GM06990 (cell line): Measurements from ENCODE around the gene ACOT2.

ENCODE experiments used
- DNase-seq: peaks from one replicate; pipeline ENCODE4 v3.0.0-alpha.2; 2011; ENCODE audit not compliant: insufficient read length; ENCODE audit errors: extremely low read depth
- H3K27me3 ChIP-seq: replicated peaks from 2 replicates; pipeline ENCODE4 v1.6.0; 2011; ENCODE audit warnings: low read length; ENCODE audit not compliant: control insufficient read depth, insufficient read depth
- H3K36me3 ChIP-seq: 2 replicates; pipeline ENCODE4 v1.5.1; 2011; ENCODE audit warnings: low read length; ENCODE audit not compliant: control insufficient read depth, insufficient read depth
- H3K4me3 ChIP-seq: replicated peaks from 2 replicates; pipeline ENCODE4 v1.5.1; 2011; ENCODE audit warnings: low read depth, mild to moderate bottlenecking, control low read depth, low read length
- CTCF ChIP-seq: IDR thresholded peaks from 2 replicates; pipeline ENCODE4 v1.5.1; 2011; ENCODE audit warnings: low read length, control low read depth, mild to moderate bottlenecking, inconsistent platforms; ENCODE audit not compliant: insufficient read depth, poor library complexity, severe bottlenecking

The ACOT2 gene

GRCh38 chr14:73602994-73603393, 34.0 kb downstream of the ACOT2 start:
- TF ChIP-seq CTCF: no peak
- no peaks in the 10 kb centered on the region for H3K27me3 ChIP-seq
- no peak for DNase-seq
- no peaks in the 10 kb centered on the region for H3K36me3 ChIP-seq
- no peak overlapping the region for H3K4me3 ChIP-seq

GRCh38 chr14:73606271-73606670, 37.3 kb downstream of the ACOT2 start:
- Histone ChIP-seq H3K27me3 (no peaks in the 10 kb centered on the region), H3K36me3 (no peaks in the 10 kb centered on the region), H3K4me3 (no peak overlapping the region)
- DNase-seq: no peak
- TF ChIP-seq CTCF: no peak

GRCh38 chr14:73607241-73607640, 38.2 kb downstream of the ACOT2 start:
- no peak for DNase-seq
- no peak for TF ChIP-seq CTCF
- no peak overlapping the region for H3K4me3 ChIP-seq
- no peaks in the 10 kb centered on the region for H3K27me3 ChIP-seq
- H3K36me3 ChIP-seq: no peaks in the 10 kb centered on the region

GRCh38 chr14:73610687-73611086, 41.7 kb downstream of the ACOT2 start:
- no peak for DNase-seq
- no peaks in the 10 kb centered on the region for H3K27me3 ChIP-seq
- H3K4me3 ChIP-seq: no peak overlapping the region
- TF ChIP-seq CTCF: no peak
- H3K36me3 ChIP-seq: no peaks in the 10 kb centered on the region

- no peak for TF ChIP-seq CTCF
- Histone ChIP-seq H3K27me3 (no peaks in the 10 kb centered on the region), H3K36me3 (no peaks in the 10 kb centered on the region), H3K4me3 (peak within 1 kb of the TSS; percentile 70)
- DNase-seq: peak; percentile 70
Observed at GRCh38 chr14:73612339-73613045, 43.5 kb downstream of the ACOT2 start, which contains the start of gene ACOT6. TSS of gene ACOT6 (plus strand) at chr14:73612517. CDS start at chr14:73612572, 55 bp downstream.

- H3K4me3 ChIP-seq: peak overlapping the region; percentile 70
- no peak for DNase-seq
- no peak for TF ChIP-seq CTCF
- H3K27me3 ChIP-seq: no peaks in the 10 kb centered on the region
- H3K36me3 ChIP-seq: no peaks in the 10 kb centered on the region
Observed at GRCh38 chr14:73613046-73613383, 44.0 kb downstream of the ACOT2 start.
